VCaP (cell line): ENCODE results near the gene MAP2K6.

Source experiments
- H3K27ac ChIP-seq: fragments of 450-650 bp; 2 replicates; pipeline ENCODE4 v1.5.1; 2017
- TF ChIP-seq, protein P1 (sequence below): fragments of 450-650 bp; conservative IDR thresholded peaks from 2 replicates; pipeline ENCODE4 v1.5.1; 2017; ENCODE audit warnings: mild to moderate bottlenecking, moderate library complexity

Gene MAP2K6

DNA sequence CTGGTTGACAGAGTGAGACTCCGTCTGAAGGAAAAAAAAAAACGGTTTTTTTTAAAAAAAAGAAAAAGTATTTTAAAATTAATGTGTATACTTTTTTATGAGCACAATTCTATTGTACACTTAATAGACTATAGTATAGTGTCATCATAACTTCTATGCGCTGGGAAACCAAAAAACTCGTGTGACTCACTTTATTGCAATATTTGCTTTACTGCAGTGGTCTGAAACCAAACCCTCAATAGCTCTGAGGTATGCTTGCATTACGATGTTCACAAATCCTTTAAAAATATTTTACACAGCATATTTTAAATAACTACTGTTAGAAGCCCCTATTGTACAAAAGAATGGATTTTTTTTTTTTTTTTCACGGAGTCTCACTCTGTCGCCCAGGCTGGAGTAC, 12.4 kb upstream of the MAP2K6 start:
- no peak overlapping the region for H3K27ac ChIP-seq
- TF ChIP-seq, protein P1, sequence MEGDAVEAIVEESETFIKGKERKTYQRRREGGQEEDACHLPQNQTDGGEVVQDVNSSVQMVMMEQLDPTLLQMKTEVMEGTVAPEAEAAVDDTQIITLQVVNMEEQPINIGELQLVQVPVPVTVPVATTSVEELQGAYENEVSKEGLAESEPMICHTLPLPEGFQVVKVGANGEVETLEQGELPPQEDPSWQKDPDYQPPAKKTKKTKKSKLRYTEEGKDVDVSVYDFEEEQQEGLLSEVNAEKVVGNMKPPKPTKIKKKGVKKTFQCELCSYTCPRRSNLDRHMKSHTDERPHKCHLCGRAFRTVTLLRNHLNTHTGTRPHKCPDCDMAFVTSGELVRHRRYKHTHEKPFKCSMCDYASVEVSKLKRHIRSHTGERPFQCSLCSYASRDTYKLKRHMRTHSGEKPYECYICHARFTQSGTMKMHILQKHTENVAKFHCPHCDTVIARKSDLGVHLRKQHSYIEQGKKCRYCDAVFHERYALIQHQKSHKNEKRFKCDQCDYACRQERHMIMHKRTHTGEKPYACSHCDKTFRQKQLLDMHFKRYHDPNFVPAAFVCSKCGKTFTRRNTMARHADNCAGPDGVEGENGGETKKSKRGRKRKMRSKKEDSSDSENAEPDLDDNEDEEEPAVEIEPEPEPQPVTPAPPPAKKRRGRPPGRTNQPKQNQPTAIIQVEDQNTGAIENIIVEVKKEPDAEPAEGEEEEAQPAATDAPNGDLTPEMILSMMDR: no peak

DNA sequence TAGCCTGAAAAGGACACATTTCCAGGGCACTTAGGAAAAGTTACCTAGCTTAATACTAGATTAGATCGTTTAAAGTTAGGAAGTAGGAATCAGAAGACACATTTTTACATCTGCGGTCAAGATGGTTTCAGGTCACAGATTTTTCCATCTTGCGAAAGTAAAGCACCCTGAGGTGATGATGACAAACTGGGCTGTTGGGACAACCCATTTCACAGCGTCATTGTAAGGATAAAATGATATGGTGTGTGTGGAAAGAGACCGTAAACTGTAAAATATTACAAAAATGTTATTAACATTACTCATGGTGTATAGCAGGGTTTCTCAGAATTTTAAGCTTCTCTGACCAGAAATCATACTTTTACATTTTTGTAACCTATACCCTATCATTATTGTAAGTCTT, 10.1 kb upstream of the MAP2K6 start:
- no peak overlapping the region for H3K27ac ChIP-seq
- TF ChIP-seq, protein P1: no peak

- TF ChIP-seq, protein P1: no peak
- H3K27ac ChIP-seq: no peak overlapping the region
Observed at GRCh38 chr17:69405096-69405495, 9.4 kb upstream of the MAP2K6 start.

DNA sequence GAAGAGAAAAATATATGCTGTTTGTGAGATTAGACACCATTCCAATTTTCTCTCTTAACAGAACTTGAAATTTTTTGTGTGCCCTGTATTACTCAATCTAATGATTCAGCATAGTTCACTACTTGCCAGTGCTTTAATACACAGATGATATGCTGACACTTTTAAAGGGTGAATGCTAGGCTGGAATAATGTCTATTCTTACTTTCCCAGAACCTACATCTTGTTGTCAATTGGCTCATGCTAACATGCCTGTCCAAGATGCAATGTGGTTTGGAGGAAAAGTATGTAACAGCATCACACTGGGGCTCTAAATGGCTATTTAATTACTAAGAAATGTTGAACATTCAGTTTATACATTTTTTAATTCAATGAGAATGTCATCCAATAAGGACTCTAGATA, 7.6 kb upstream of the MAP2K6 start:
- TF ChIP-seq, protein P1: no peak

GRCh38 chr17:69407759-69408158, 6.7 kb upstream of the MAP2K6 start:
- H3K27ac ChIP-seq: no peak overlapping the region
- TF ChIP-seq, protein P1: no peak

More for the DNA sequence above, 7.6 kb upstream of the MAP2K6 start:
- no peak overlapping the region for H3K27ac ChIP-seq

- no peak overlapping the region for H3K27ac ChIP-seq
- TF ChIP-seq, protein P1: no peak
Observed at GRCh38 chr17:69410671-69411070, 3.8 kb upstream of the MAP2K6 start.

- TF ChIP-seq, protein P1: no peak
- H3K27ac ChIP-seq: no peak overlapping the region
Observed at GRCh38 chr17:69411766-69412165, 2.7 kb upstream of the MAP2K6 start.

DNA sequence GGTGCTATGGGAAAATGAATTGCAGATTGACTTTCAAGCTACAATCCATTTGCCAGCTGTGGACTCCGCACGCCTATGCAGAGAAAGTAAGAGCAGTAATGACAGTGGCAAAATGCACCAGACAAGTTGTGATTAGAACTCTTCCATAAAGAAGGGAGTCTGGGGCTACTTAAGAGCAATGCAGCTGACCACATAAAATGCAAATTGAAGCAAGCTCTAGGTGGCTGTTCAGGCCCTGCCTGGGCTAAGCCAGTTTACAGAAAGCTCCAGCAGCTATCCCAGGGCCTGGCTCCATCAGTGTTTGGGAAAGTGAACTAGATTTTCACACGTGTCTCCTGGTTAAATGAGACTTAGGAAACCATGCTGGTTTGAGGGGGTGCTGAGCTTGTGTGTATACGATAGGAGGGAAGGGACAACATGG, 2.2 kb upstream of the MAP2K6 start:
- no peak overlapping the region for H3K27ac ChIP-seq
- TF ChIP-seq, protein P1: no peak
